ENCODE data around the gene TMEM174.

TMEM174 gene

GRCh38 chr5:73221726-73222125 is 48.7 kb downstream of the TMEM174 start:
- no peak for TF ChIP-seq CTCF (IDR thresholded peaks at IDR 0.05)
- no peaks in the 10 kb centered on the region for H3K36me3 ChIP-seq
- H3K4me3 ChIP-seq (ENCODE audit: low read depth in 1 of 2, low read length in 1 of 2) = no peak overlapping the region
- no peak overlapping the region for H3K27ac ChIP-seq
- H3K27me3 ChIP-seq = peaks cover 100% of the 10 kb centered on the region
- H3K4me1 ChIP-seq (ENCODE audit: control insufficient read depth in 1 of 2, insufficient read depth in 1 of 2, low read depth in 1 of 2, low read length in 1 of 2) = no peaks in the 10 kb centered on the region
- no peaks in the 10 kb centered on the region for H3K9me3 ChIP-seq

GRCh38 chr5:73222173-73222572 is 49.2 kb downstream of the TMEM174 start:
- no peak for TF ChIP-seq CTCF (IDR thresholded peaks at IDR 0.05)
- Histone ChIP-seq H3K27ac (no peak overlapping the region), H3K27me3 (peaks cover 100% of the 10 kb centered on the region), H3K4me3 (ENCODE audit: low read depth in 1 of 2, low read length in 1 of 2) (no peak overlapping the region), H3K36me3 (no peaks in the 10 kb centered on the region), H3K4me1 (ENCODE audit: control insufficient read depth in 1 of 2, insufficient read depth in 1 of 2, low read depth in 1 of 2, low read length in 1 of 2) (no peaks in the 10 kb centered on the region), H3K9me3 (no peaks in the 10 kb centered on the region)
